ENCODE measurements around the gene GNAI2. TPM values are rescaled to one million over a fixed set of nuclear protein-coding genes. Genes with fewer than 3 reads are reported as not detected.

GNAI2 gene
- total and polyA plus RNA-seq, 12 donors = 107 to 270 (median 146) TPM

GRCh38 chr3:50241163-50241562 is 5.2 kb downstream of the GNAI2 start:
- peak overlapping the region in 3 of 10 donors; percentile 23 to 34 (median 29) for H3K4me3 ChIP-seq
- DNase-seq (no peak), ATAC-seq (no peak)
- no peak for TF ChIP-seq CTCF (IDR thresholded peaks at IDR 0.05)
- H3K4me1 ChIP-seq = peaks cover 63 to 93% (median 82%) of the 10 kb centered on the region in 9 donors
- intact Hi-C loops (cut with DNase I) = no loop called here
- H3K36me3 ChIP-seq = peaks cover 0 to 51% (median 0%) of the 10 kb centered on the region in 9 donors
- no peaks in the 10 kb centered on the region for H3K27me3 ChIP-seq
- WGBS, 2 donors = 49 to 52% methylated on average over 4 of the region's 4 CpGs
- no peaks in the 10 kb centered on the region for H3K9me3 ChIP-seq
- H3K27ac ChIP-seq = peak overlapping the region; percentile 83 to 100 (median 94)

- Histone ChIP-seq H3K36me3 (peaks cover 0 to 53% (median 0%) of the 10 kb centered on the region in 9 donors), H3K4me3 (peak overlapping the region in 5 of 10 donors; percentile 3 to 34 (median 27)), H3K27ac (peak overlapping the region; percentile 83 to 100 (median 94)), H3K9me3 (no peaks in the 10 kb centered on the region), H3K27me3 (no peaks in the 10 kb centered on the region), H3K4me1 (peaks cover 67 to 98% (median 89%) of the 10 kb centered on the region in 9 donors)
- no peak for TF ChIP-seq CTCF (IDR thresholded peaks at IDR 0.05)
- ATAC-seq = no peak
- DNase-seq = no peak
- intact Hi-C loops (cut with DNase I) = no loop called here
- WGBS, 2 donors = 54 to 60% methylated on average over 7 of the region's 7 CpGs
Observed at GRCh38 chr3:50241713-50242380, 5.8 kb downstream of the GNAI2 start.

- H3K4me1 ChIP-seq = peaks cover 67 to 98% (median 94%) of the 10 kb centered on the region in 9 donors
- H3K9me3 ChIP-seq = no peaks in the 10 kb centered on the region
- 51 to 63% methylated on average over 3 of the region's 3 CpGs for WGBS, 2 donors
- peaks cover 0 to 58% (median 0%) of the 10 kb centered on the region in 9 donors for H3K36me3 ChIP-seq
- H3K27ac ChIP-seq = peak overlapping the region; percentile 83 to 100 (median 94)
- H3K4me3 ChIP-seq = peak overlapping the region in 6 of 10 donors; percentile 6 to 34 (median 25)
- ATAC-seq (no peak), DNase-seq (no peak)
- TF ChIP-seq CTCF (IDR thresholded peaks at IDR 0.05) = no peak
- H3K27me3 ChIP-seq = no peaks in the 10 kb centered on the region
- intact Hi-C loops (cut with DNase I) = no loop called here
Observed at GRCh38 chr3:50242381-50242770, 6.4 kb downstream of the GNAI2 start.

- DNase-seq (peak; percentile 69 to 82), ATAC-seq (peak in 7 of 8 donors; percentile 23 to 60 (median 49))
- peak in 1 of 9 donors; percentile 13 for TF ChIP-seq CTCF (IDR thresholded peaks at IDR 0.05)
- intact Hi-C loops (cut with DNase I) = no loop called here
- no peaks in the 10 kb centered on the region for H3K27me3 ChIP-seq
- H3K4me1 ChIP-seq = peaks cover 67 to 100% (median 98%) of the 10 kb centered on the region in 9 donors
- peak overlapping the region; percentile 83 to 100 (median 94) for H3K27ac ChIP-seq
- H3K4me3 ChIP-seq = peak overlapping the region in 7 of 10 donors; percentile 6 to 34 (median 23)
- H3K36me3 ChIP-seq = peaks cover 0 to 63% (median 0%) of the 10 kb centered on the region in 9 donors
- 29 to 34% methylated on average over 14 of the region's 14 CpGs for WGBS, 2 donors
- no peaks in the 10 kb centered on the region for H3K9me3 ChIP-seq
Observed at GRCh38 chr3:50242851-50243542, 7.0 kb downstream of the GNAI2 start.

Data from heart right ventricle (tissue), 16 donors.